Skeletal muscle cell (primary cell): ENCODE measurements around the gene RBM11.

ENCODE experiments used
- DNase-seq: peaks from one replicate; pipeline ENCODE4 v3.0.0-alpha.2; 2010; ENCODE audit warnings: low read depth
- H3K4me3 ChIP-seq: 2 replicates; pipeline ENCODE4 v1.5.1; 2011; ENCODE audit warnings: low read depth, mild to moderate bottlenecking, control low read depth, low read length, moderate library complexity

The RBM11 gene

GRCh38 chr21:14265023-14265422, 49.1 kb downstream of the RBM11 start:
- no peak for DNase-seq
- H3K4me3 ChIP-seq, result no peak overlapping the region

- DNase-seq, result no peak
These were observed 51.1 kb downstream of the RBM11 start for GRCh38 chr21:14267076-14267475.

GRCh38 chr21:14270631-14271030, 54.7 kb downstream of the RBM11 start:
- no peak overlapping the region for H3K4me3 ChIP-seq
- DNase-seq, result no peak

More at GRCh38 chr21:14267076-14267475, 51.1 kb downstream of the RBM11 start:
- no peak overlapping the region for H3K4me3 ChIP-seq

- DNase-seq, result no peak
- H3K4me3 ChIP-seq, result no peak overlapping the region
These were observed 55.1 kb downstream of the RBM11 start for GRCh38 chr21:14271053-14271452.

- no peak for DNase-seq
- no peak overlapping the region for H3K4me3 ChIP-seq
These were observed 55.7 kb downstream of the RBM11 start for GRCh38 chr21:14271641-14272040.

- DNase-seq, result no peak
- H3K4me3 ChIP-seq, result no peak overlapping the region
These were observed 58.0 kb downstream of the RBM11 start for GRCh38 chr21:14273736-14274538.

GRCh38 chr21:14275702-14276205, 59.8 kb downstream of the RBM11 start:
- no peak for DNase-seq
- H3K4me3 ChIP-seq, result no peak overlapping the region
